Activated T-helper 1 cell treated with anti-CD3 and anti-CD28 coated beads, Interleukin-12 subunit alpha, Interleukin-12 subunit beta, Interleukin-2, Interleukin-4 antibody, amounts not matched to agents 30 ng/mL and 10 ng/mL and 1 ng/mL, durations not matched to agents 14 hours and 24 hours and 36 hours (primary cell): ENCODE data around the gene NTNG2. TPM values are rescaled to one million over a fixed set of nuclear protein-coding genes. Genes with fewer than 3 reads are reported as not detected.
"Not testable (repeated sequence)": the region's sequence is repeated elsewhere in the genome, so short reads cannot be mapped to it uniquely, and the experiment has no call there.

Source experiments
- DNase-seq: peaks from one replicate; pipeline ENCODE4 v3.0.0; 2021; ENCODE audit warnings: low spot score
- H3K27ac Mint-ChIP-seq: one replicate; pipeline ENCODE4 v1.8.0; 2021; ENCODE audit warnings: mild to moderate bottlenecking, mixed read lengths
- H3K27me3 Mint-ChIP-seq: one replicate; pipeline ENCODE4 v1.8.0; 2022; ENCODE audit warnings: mild to moderate bottlenecking, moderate library complexity, mixed read lengths; ENCODE audit not compliant: insufficient read depth
- H3K36me3 Mint-ChIP-seq: one replicate; pipeline ENCODE4 v1.8.0; 2021; ENCODE audit warnings: low read depth, mixed read lengths
- H3K4me1 Mint-ChIP-seq: one replicate; pipeline ENCODE4 v1.8.0; 2021; ENCODE audit warnings: low read depth, mixed read lengths
- H3K4me3 Mint-ChIP-seq: one replicate; pipeline ENCODE4 v1.8.0; 2021; ENCODE audit warnings: mild to moderate bottlenecking, moderate library complexity, mixed read lengths
- H3K9me3 Mint-ChIP-seq: one replicate; pipeline ENCODE4 v1.8.0; 2021; ENCODE audit warnings: mixed read lengths
- intact Hi-C: fragments of 100-400 bp; cut with micrococcal nuclease; formaldehyde crosslinking; loops from one replicate; pipeline ENCODE4 v1.15.1; 2024
- total RNA-seq: library from RNA; stranded (reverse); gene quantifications from 2 replicates; pipeline ENCODE4 v1.2.3, GENCODE V29; 2022

The NTNG2 gene
- total RNA-seq, 1 donor from 2014 or later, result 4.6 TPM

DNA sequence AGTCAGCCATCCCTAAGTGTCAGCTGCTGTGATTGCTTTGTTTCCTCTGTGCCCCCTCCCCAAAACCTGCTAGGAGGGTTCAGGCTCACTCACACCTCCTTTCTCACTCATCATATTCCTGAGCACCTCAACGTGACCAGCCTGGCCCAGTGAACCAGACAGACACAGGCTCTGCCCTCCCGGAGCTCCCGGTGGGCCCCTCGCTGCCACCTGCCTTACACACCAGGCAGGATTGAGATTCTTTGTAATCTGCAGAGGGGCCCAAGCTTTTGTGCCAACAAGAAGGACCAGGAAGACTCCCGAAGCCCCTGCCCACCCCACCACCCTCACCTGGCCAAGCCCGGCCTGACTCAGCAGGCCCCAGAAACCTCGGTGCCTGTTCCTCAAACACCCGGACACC lies 87.8 kb downstream of the NTNG2 start:
- H3K9me3 Mint-ChIP-seq, result no peaks in the 10 kb centered on the region

DNA sequence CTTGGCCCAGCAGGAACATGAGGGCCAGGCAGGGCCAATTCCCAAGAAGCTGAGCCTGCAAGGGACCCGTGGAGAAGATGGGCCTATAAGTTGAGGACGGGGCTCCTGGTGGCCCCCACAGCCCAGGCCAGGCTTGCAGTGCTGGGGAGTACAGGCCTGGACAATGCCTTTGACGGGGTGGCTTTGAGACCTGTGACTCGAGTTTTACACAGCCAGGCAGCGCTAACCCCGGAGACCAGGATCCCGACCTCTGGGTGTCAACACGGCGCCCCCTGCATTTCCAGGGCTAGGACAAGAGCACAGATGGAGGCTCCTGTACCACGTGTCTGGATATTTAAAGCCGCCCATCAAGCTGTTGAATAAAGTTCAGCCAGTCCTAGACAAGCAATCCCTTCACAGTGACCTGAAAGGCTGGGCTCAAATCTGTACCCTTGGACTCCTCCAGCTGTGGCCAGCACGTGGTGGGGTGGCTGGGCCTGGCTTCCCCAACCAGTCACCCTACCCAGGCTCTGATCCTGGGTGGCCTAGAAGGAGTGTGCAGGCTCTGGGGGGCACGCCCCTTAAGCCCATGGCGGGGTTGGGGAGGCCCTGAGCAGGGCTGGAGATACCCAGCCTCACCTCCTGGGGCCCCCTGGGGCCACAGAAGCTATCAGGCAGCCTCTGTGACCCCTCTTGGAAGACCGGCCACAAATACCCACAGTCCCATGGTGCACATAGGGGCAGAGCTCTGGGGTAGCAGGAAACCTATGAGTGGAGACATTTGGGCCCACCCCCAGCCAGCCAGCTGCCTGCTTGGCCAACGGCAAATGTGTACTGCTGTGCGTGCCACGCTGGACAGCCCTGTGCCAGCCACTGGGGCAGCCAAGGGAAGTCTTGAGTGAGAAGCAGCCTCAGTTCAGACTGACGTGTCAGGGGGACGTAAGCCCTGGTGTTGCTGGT lies 88.7 kb downstream of the NTNG2 start:
- no peak for DNase-seq
- Mint-ChIP-seq H3K36me3 (no peaks in the 10 kb centered on the region), H3K27me3 (peaks cover 12% of the 10 kb centered on the region), H3K4me3 (no peak overlapping the region), H3K9me3 (no peaks in the 10 kb centered on the region), H3K27ac (no peak overlapping the region), H3K4me1 (no peaks in the 10 kb centered on the region)
- intact Hi-C loops, result no loop called here

More for the DNA sequence above, 87.8 kb downstream of the NTNG2 start:
- Mint-ChIP-seq H3K27ac (no peak overlapping the region), H3K4me1 (no peaks in the 10 kb centered on the region), H3K27me3 (peaks cover 12% of the 10 kb centered on the region), H3K36me3 (no peaks in the 10 kb centered on the region), H3K4me3 (no peak overlapping the region)
- intact Hi-C loops, result no loop called here
- no peak for DNase-seq

- H3K36me3 Mint-ChIP-seq, result peaks cover 22% of the 10 kb centered on the region
- H3K27me3 Mint-ChIP-seq, result no peaks in the 10 kb centered on the region
- peaks cover 7% of the 10 kb centered on the region for H3K4me1 Mint-ChIP-seq
- no peak overlapping the region for H3K4me3 Mint-ChIP-seq
- intact Hi-C loops, result no loop called here
- DNase-seq, result no peak
- no peaks in the 10 kb centered on the region for H3K9me3 Mint-ChIP-seq
- no peak overlapping the region for H3K27ac Mint-ChIP-seq
Observed at GRCh38 chr9:132260846-132261245, 99.0 kb downstream of the NTNG2 start.

DNA sequence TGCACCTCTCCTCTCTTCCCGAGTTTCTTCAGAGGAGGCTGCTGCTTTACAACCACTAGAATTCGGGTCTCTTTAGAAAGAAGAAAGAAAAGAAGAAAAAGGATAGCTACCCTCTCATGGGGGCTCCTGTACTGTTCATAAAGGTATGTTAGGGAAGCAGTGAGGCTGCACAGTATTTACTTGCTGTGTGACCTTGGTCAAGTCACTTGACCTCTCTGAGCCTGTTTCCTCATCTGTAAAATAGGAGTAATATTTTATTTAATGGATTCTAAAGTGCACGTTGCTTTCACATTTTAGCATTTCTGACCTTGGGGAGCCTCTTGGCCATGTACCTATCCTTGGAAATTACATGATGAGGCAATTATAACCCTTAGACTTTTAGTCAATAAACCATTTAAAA lies 104.2 kb downstream of the NTNG2 start:
- no peak for DNase-seq
- Mint-ChIP-seq H3K9me3 (no peaks in the 10 kb centered on the region), H3K36me3 (peaks cover 41% of the 10 kb centered on the region), H3K4me1 (peaks cover 5% of the 10 kb centered on the region), H3K4me3 (no peak overlapping the region), H3K27me3 (no peaks in the 10 kb centered on the region), H3K27ac (no peak overlapping the region)
- intact Hi-C loops, result no loop called here

DNA sequence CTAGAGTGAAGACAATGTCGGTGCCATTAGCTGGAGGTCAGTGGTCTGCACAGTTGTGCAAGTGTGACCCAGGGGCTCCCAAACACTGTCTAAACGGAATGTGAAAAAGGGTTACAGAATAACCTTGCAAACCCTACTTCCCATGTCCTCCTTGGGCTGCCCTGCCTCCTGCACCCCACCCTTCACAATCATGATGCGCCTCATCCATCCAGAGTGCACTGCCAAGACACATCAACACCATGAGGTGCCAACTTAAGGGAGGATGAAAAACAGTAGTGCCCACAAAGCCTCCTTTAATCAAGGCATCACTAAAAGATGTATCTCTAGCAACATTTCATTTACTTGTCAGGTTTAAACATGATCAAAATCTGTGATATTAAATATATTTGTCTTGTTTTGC lies 105.8 kb downstream of the NTNG2 start:
- Mint-ChIP-seq H3K36me3 (peaks cover 43% of the 10 kb centered on the region), H3K9me3 (no peaks in the 10 kb centered on the region), H3K27me3 (no peaks in the 10 kb centered on the region), H3K4me1 (peaks cover 5% of the 10 kb centered on the region), H3K27ac (no peak overlapping the region), H3K4me3 (no peak overlapping the region)
- intact Hi-C loops, result no loop called here
- DNase-seq, result no peak

DNA sequence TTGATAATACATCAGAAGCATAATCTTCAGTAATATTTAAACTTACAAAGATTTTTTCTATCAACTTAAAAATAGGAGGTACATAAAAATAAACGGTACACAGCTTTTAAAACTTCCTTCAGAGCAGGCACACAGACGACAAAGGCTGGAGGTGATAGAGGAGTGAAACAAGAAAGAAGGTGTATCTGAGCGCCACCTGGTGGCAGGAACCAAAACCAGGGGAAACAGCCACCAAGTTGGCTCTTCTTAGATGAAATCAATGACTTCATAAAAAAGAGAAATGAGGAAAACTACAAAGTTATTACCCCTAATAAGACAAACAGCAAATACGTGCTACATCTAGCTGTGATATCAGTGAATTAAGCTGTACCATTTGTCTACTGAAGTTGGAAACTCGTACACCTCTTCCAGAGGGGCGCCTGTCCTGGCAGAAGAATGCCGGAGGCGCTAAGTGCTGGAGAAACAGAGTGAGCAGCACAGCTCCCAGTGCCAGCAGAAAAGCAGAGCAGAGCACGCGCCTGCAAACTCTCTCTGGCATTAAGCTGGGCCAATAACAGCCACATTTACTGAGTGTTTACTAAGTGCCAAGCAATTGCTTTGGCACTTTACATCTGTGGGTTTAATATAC lies 107.0 kb downstream of the NTNG2 start:
- Mint-ChIP-seq H3K9me3 (no peaks in the 10 kb centered on the region), H3K27me3 (no peaks in the 10 kb centered on the region), H3K4me1 (peaks cover 5% of the 10 kb centered on the region), H3K27ac (peak overlapping the region; percentile 81), H3K36me3 (peaks cover 48% of the 10 kb centered on the region), H3K4me3 (no peak overlapping the region)
- DNase-seq, result peak; percentile 48
- intact Hi-C loops, result no loop called here

DNA sequence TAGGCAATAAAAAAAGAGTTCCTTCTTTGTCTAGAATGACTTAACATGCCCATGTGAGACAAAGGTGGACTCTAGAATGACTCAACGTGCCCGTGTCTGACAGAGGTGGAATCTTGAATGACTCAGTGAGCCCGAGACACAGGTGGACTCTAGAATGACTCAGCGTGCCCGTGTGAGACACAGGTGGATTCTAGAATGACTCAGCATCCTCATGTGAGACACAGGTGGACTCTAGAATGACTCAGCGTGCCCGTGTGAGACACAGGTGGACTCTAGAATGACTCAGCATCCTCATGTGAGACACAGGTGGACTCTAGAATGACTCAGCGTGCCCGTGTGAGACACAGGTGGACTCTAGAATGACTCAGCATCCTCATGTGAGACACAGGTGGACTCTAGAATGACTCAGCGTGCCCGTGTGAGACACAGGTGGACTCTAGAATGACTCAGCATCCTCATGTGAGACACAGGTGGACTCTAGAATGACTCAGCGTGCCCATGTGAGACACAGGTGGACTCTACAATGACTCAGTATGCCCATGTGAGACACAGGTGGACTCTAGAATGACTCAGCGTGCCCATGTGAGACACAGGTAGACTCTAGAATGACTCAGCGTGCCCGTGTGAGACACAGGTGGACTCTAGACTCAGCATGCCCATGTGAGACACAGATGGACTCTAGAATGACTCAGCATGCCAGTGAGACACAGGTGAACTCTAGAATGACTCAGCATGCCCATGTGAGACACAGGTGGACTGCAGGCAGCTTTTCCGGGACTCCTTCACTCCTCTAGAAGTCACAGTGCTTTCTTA lies 108.1 kb downstream of the NTNG2 start:
- intact Hi-C loops, H3K27ac Mint-ChIP-seq, H3K4me1 Mint-ChIP-seq, H3K9me3 Mint-ChIP-seq, H3K27me3 Mint-ChIP-seq, H3K4me3 Mint-ChIP-seq, DNase-seq: not testable (repeated sequence)
- H3K36me3 Mint-ChIP-seq, result peaks cover 53% of the 10 kb centered on the region

DNA sequence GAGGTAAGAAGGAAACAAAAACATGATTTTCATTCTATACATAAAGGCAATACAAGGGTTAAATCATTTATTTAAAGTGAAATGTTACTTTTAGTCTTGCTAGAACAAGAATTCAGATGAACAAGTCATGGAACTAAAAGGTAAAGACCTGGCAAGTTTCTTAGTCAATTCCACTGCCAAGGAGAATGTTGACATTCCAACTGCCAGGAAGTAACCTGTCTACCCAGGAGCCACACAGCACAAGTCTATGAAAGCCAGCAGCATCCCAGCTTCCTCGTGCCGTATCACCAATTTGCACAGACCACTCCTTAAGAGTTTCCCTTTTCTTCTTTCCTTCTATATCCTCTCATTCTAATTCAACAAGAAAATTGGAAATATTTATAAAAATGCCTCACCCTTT lies 113.0 kb downstream of the NTNG2 start:
- Mint-ChIP-seq H3K4me3 (no peak overlapping the region), H3K9me3 (no peaks in the 10 kb centered on the region), H3K27me3 (no peaks in the 10 kb centered on the region), H3K36me3 (peaks cover 74% of the 10 kb centered on the region), H3K4me1 (no peaks in the 10 kb centered on the region), H3K27ac (no peak overlapping the region)
- no peak for DNase-seq
- intact Hi-C loops, result no loop called here

- H3K36me3 Mint-ChIP-seq, result peaks cover 52% of the 10 kb centered on the region
Observed at GRCh38 chr9:132283165-132283564, 121.3 kb downstream of the NTNG2 start.

GRCh38 chr9:132283863-132284262 lies 122.0 kb downstream of the NTNG2 start:
- peak overlapping the region; percentile 13 for H3K27ac Mint-ChIP-seq
- peaks cover 51% of the 10 kb centered on the region for H3K36me3 Mint-ChIP-seq
- H3K4me1 Mint-ChIP-seq, result no peaks in the 10 kb centered on the region
- H3K27me3 Mint-ChIP-seq, result no peaks in the 10 kb centered on the region
- no peaks in the 10 kb centered on the region for H3K9me3 Mint-ChIP-seq
- no peak overlapping the region for H3K4me3 Mint-ChIP-seq
- intact Hi-C loops, result no loop called here
- DNase-seq, result no peak

More at GRCh38 chr9:132283165-132283564, 121.3 kb downstream of the NTNG2 start:
- DNase-seq, result no peak
- no peaks in the 10 kb centered on the region for H3K4me1 Mint-ChIP-seq
- no peaks in the 10 kb centered on the region for H3K9me3 Mint-ChIP-seq
- intact Hi-C loops, result no loop called here
- H3K4me3 Mint-ChIP-seq, result no peak overlapping the region
- no peak overlapping the region for H3K27ac Mint-ChIP-seq
- H3K27me3 Mint-ChIP-seq, result no peaks in the 10 kb centered on the region

- Mint-ChIP-seq H3K4me3 (no peak overlapping the region), H3K4me1 (no peaks in the 10 kb centered on the region), H3K27ac (no peak overlapping the region), H3K9me3 (no peaks in the 10 kb centered on the region), H3K36me3 (peaks cover 37% of the 10 kb centered on the region), H3K27me3 (no peaks in the 10 kb centered on the region)
- no peak for DNase-seq
- intact Hi-C loops, result no loop called here
Observed at GRCh38 chr9:132287256-132287760, 125.5 kb downstream of the NTNG2 start.

GRCh38 chr9:132288361-132288760 lies 126.5 kb downstream of the NTNG2 start:
- Mint-ChIP-seq H3K9me3 (no peaks in the 10 kb centered on the region), H3K27me3 (no peaks in the 10 kb centered on the region), H3K36me3 (peaks cover 28% of the 10 kb centered on the region), H3K27ac (no peak overlapping the region), H3K4me3 (no peak overlapping the region), H3K4me1 (peaks cover 8% of the 10 kb centered on the region)
- no peak for DNase-seq
- intact Hi-C loops, result no loop called here
